Fibroblast of the conjunctiva (primary cell): Measurements from ENCODE around the gene B2M.
"Not testable (repeated sequence)": the region's sequence is repeated elsewhere in the genome, so short reads cannot be mapped to it uniquely, and the experiment has no call there.

Source experiments
- DNase-seq: peaks from one replicate; pipeline ENCODE4 v3.0.0-alpha.2; 2010; ENCODE audit warnings: low read depth

B2M gene

GRCh38 chr15:44726136-44726535 lies 14.8 kb downstream of the B2M start:
- no peak for DNase-seq

DNA sequence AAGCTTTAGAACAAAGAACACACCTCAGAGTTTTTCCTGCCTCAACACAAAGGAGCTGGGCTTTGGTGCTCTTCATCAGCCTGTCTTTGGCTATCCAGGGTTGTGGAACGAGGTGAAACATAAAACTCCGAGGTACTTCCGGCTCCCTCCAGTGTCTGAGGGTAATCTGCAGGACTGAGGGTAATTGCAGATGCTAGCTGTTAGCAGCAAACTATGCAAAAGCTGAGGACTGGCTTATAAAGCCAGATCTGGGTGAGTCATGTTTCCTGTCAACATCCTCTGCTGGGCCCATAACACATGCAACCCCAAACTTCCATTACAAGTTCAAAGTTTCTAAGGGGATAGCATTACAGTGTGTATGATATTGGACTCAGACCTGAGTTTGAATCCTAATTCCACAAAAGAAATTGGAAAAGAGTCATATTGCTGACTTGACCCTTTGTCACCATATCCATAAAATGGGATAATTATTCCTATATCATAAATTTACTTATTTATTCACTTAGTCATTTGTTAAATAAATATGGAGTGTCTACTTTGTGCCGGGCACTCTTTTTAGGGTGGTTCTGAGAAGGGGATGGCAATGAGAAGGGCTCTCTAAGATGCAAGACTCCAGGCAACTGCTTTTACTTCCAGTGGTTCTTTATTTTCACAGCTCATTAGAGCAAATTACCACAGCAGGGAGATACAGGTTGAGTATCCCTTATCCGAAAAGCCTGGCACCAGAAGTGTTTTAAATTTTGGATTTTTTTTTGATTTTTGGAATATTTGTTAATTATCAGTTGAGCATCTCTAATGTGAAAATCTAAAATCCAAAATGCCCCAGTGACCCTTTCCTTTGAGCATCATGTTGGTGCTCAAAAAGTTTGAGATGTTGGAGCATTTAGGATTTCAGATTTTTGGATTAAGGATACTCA lies 15.5 kb downstream of the B2M start:
- peak; percentile 87 for DNase-seq

DNA sequence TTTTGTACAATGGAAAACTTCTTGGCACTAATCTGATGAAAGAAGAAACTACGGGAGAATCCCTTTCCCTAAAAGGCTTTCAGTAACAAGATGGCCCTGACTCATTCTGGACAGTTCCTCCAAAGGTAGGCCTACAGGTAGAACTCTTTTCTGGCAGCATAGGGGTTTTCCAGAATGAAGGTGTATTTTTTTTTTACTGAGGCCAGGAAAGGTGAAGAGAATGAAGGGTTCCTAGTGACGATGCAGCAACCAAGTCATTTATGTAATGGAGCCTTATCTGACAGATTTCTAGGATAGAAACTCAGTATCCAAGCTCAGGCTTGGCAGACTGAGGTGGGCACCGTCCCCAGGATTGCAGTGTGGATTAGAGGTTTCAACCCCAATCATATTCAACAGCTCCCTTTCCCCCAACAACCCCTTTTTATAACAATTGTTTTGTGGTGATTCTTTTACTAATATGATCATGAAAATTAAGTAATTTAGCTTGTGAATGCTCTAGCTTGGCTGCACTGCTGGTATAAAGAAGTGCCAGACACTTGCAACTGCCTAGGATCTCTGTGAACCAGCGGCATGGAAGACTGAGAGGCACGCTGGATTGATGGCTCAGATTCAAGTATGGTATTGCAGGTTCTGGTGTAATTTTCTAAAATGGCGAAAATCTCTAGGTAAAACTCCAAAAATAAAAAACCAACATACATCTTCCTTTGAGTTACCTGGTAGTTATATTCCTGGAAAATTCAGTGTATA lies 16.3 kb downstream of the B2M start:
- DNase-seq: no peak

- DNase-seq: not testable (repeated sequence)
These were observed 16.9 kb downstream of the B2M start for GRCh38 chr15:44728232-44728575.

GRCh38 chr15:44728576-44729407 lies 17.5 kb downstream of the B2M start:
- DNase-seq: peak; percentile 98

DNA sequence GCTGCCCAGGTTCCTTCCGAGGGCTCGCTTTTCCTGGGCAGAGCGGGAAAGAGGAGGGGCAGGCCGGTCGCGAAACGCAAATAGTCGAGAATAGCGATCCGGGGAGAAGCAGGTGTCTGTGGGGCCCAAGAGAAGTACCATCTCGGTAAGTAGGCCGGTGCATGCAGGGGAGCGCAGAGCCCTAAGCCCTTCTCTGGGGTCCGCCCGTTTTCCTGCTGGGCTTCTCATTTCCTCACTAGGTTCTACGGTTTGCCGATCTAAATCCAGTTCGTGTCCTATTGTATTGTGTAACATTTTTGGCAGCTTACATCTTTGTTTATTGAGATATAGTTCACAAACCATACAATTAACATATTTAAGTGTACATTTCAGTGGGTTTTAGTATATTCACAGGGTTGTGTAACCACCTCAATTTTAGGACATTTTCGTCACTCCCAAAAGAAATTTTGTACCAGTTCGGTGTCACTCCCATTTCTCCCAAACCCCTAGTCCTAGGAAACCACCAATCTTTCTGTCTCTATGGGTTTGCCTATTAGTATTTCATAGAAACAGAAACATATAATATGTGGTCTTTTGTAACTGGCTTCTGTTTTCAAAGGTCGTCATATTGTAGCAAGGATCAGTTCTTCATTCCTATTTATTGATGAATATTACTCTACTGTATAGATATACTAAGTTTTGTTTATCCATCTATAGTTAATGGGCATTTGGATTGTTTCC lies 18.3 kb downstream of the B2M start:
- DNase-seq: no peak

GRCh38 chr15:44734839-44735481 lies 23.6 kb downstream of the B2M start:
- no peak for DNase-seq

DNA sequence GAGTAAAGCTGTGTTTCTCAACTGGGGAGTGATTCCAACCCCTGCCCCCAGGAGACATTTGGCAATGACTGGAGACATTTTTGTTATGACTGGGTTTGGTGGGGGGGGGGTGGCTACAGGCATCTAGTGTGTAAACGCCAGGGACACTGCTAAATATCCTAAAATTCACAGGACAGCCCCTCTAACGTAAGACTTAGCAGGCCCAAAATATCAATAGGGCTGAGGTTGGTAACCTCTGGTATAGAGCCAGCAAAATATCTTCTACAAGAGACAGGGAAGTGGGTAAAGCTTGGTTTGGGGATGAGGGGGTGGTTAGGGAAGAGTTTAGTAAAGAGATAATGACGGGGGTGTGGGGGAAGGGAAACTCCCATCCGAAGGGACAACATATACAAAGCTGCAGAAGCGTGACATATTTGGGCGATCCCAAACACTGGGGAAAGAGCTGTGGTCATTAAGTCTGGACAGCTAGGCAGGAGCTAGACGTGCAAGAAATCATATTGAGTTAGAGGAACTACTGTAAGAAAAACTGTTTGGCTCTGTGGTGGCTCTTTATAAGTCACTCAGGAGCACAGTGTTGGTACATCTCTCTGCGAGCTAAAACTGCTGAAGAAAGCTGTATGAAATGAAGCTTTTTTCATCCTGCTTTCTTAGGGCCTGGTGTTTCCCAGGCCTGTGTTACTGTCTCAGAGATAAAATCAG lies 24.3 kb downstream of the B2M start:
- no peak for DNase-seq

GRCh38 chr15:44736181-44736765 lies 25.0 kb downstream of the B2M start, which contains the start of gene TRIM69:
Gene TRIM69, plus strand, starts transcription at chr15:44736528. Its CDS starts 177 bp downstream, at chr15:44736705.
- DNase-seq: no peak

DNA sequence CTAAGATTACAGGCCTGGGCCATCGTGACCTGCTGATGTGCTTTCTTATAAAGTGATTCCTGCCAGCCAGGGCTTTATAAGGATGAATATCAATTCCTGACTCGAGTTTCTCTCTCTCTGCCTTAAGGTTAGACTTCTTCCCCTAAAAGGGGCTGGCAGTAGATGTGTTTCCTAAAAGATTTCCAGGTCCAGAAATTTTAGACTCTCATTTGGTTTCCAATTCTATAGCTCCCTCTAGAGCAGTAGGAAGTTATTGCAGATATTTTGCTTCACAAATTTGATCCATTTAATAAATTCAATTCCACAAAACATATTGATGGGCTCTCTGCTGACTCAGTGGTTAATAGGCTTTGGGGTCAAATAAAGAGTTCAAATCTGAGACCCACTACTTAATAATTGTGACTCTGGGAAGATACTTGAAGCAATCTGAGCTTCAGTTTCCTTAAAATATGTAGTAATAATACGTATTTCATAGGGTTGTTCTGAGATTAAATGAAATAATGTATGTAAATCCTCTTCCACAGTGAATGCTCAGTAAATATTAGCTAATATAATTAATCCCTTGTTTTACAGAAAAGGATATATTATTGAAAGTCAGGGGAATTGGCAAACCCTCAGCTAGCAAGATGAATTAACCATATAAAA lies 27.1 kb downstream of the B2M start:
- DNase-seq: no peak

- not testable (repeated sequence) for DNase-seq
These were observed 28.0 kb downstream of the B2M start for GRCh38 chr15:44739222-44739847.

- DNase-seq: not testable (repeated sequence)
These were observed 32.1 kb downstream of the B2M start for GRCh38 chr15:44743454-44743853.

GRCh38 chr15:44753345-44753744 lies 42.0 kb downstream of the B2M start:
- no peak for DNase-seq

DNA sequence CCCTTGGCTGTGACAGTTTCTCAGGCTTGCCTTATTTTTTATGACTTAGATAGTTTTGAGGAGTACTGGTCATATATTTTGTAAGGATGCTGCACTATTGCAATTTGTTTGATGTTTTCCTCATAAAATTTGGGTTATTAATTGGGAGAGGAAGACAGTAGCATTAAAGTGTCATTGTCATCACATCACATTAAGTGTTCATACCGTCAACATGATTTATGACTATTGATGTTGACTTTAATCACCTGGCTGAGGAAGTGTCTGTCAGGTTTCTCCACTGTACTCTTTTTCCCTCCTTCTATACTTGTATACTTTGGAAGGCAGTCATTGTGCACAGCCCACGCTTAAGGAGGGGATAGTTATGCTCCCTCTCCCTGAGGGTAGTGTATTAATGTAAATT lies 51.9 kb downstream of the B2M start:
- DNase-seq: no peak

- no peak for DNase-seq
These were observed 52.5 kb downstream of the B2M start for GRCh38 chr15:44763848-44764247.

GRCh38 chr15:44765036-44765435 lies 53.7 kb downstream of the B2M start:
- no peak for DNase-seq
